H9 (cell line): ENCODE results near the gene TRPC4AP. TPM values are rescaled to one million over a fixed set of nuclear protein-coding genes. Genes with fewer than 3 reads are reported as not detected.

Source experiments
- DNase-seq: peaks from one replicate; pipeline ENCODE4 v3.0.0-alpha.2; 2017
- H2AFZ ChIP-seq: one replicate; pipeline ENCODE4 v1.6.1; 2013; ENCODE audit warnings: mild to moderate bottlenecking, low read length, control low read depth, moderate library complexity
- H2AK5ac ChIP-seq: 2 replicates; pipeline ENCODE4 v1.6.1; 2013; ENCODE audit warnings: low read length, control low read depth, mixed read lengths; ENCODE audit not compliant: insufficient read length
- H2BK120ac ChIP-seq: one replicate; pipeline ENCODE4 v1.6.1; 2013; ENCODE audit warnings: low read depth, mild to moderate bottlenecking, low read length, control low read depth, inconsistent platforms; ENCODE audit not compliant: poor library complexity, severe bottlenecking
- H2BK12ac ChIP-seq: 2 replicates; pipeline ENCODE4 v1.6.1; 2013; ENCODE audit warnings: low read length, control low read depth, mixed read lengths, low read depth; ENCODE audit not compliant: insufficient read length
- H2BK15ac ChIP-seq: 2 replicates; pipeline ENCODE4 v1.6.1; 2013; ENCODE audit warnings: low read depth, low read length, control low read depth
- H2BK20ac ChIP-seq: one replicate; pipeline ENCODE4 v1.6.1; 2013; ENCODE audit warnings: low read depth, mild to moderate bottlenecking, low read length, control low read depth, inconsistent platforms; ENCODE audit not compliant: poor library complexity, severe bottlenecking
- H2BK5ac ChIP-seq: 2 replicates; pipeline ENCODE4 v1.6.1; 2013; ENCODE audit warnings: low read length, control low read depth, mixed read lengths; ENCODE audit not compliant: insufficient read length
- H3K14ac ChIP-seq: 2 replicates; pipeline ENCODE4 v1.6.1; 2013; ENCODE audit warnings: low read length, control low read depth; ENCODE audit not compliant: insufficient read depth
- H3K18ac ChIP-seq: 2 replicates; pipeline ENCODE4 v1.6.1; 2013; ENCODE audit warnings: low read depth, mild to moderate bottlenecking, mixed read lengths, low read length, control low read depth; ENCODE audit not compliant: insufficient read length
- H3K23ac ChIP-seq: 2 replicates; pipeline ENCODE4 v1.6.1; 2013; ENCODE audit warnings: low read length, control low read depth, mixed read lengths, low read depth; ENCODE audit not compliant: insufficient read length
- H3K23me2 ChIP-seq: 2 replicates; pipeline ENCODE4 v1.6.1; 2013; ENCODE audit warnings: low read depth, mild to moderate bottlenecking, mixed read lengths, low read length, control low read depth; ENCODE audit not compliant: insufficient read length, poor library complexity, severe bottlenecking
- H3K27ac ChIP-seq: 2 replicates; pipeline ENCODE4 v1.5.1; 2013; ENCODE audit warnings: low read length, control low read depth, mixed read lengths, low read depth; ENCODE audit not compliant: insufficient read length
- H3K27me3 ChIP-seq: 2 replicates; pipeline ENCODE4 v1.6.1; 2013; ENCODE audit warnings: low read length, control low read depth, inconsistent platforms; ENCODE audit not compliant: insufficient read depth
- H3K4ac ChIP-seq: 2 replicates; pipeline ENCODE4 v1.6.1; 2013; ENCODE audit warnings: low read depth, mild to moderate bottlenecking, control low read depth, inconsistent platforms, low read length, moderate library complexity
- H3K4me1 ChIP-seq: 2 replicates; pipeline ENCODE4 v1.6.1; 2013; ENCODE audit warnings: low read length, control low read depth, inconsistent platforms; ENCODE audit not compliant: insufficient read depth
- H3K4me2 ChIP-seq: 2 replicates; pipeline ENCODE4 v1.6.1; 2013; ENCODE audit warnings: low read length, control low read depth, mixed read lengths; ENCODE audit not compliant: insufficient read length, insufficient read depth
- H3K56ac ChIP-seq: 2 replicates; pipeline ENCODE4 v1.6.1; 2013; ENCODE audit warnings: low read depth, mild to moderate bottlenecking, mixed read lengths, low read length, control low read depth; ENCODE audit not compliant: insufficient read length
- H3K79me1 ChIP-seq: 2 replicates; pipeline ENCODE4 v1.6.1; 2013; ENCODE audit warnings: low read depth, mild to moderate bottlenecking, moderate library complexity, low read length, control low read depth, inconsistent platforms; ENCODE audit not compliant: insufficient read depth, poor library complexity, severe bottlenecking
- H3K79me2 ChIP-seq: 2 replicates; pipeline ENCODE4 v1.6.1; 2013; ENCODE audit warnings: low read length, control low read depth, inconsistent platforms; ENCODE audit not compliant: insufficient read depth
- H3K9ac ChIP-seq: 2 replicates; pipeline ENCODE4 v1.6.1; 2013; ENCODE audit warnings: low read length, control low read depth, mixed read lengths; ENCODE audit not compliant: insufficient read length; ENCODE audit errors: extremely low read depth
- H3K9me3 ChIP-seq: one replicate; pipeline ENCODE4 v1.6.1; 2013; ENCODE audit warnings: low read depth, low read length, inconsistent platforms; ENCODE audit not compliant: control insufficient read depth
- H3T11ph ChIP-seq: one replicate; pipeline ENCODE4 v1.6.1; 2013; ENCODE audit warnings: mild to moderate bottlenecking, low read length, control low read depth, inconsistent platforms
- H4K20me1 ChIP-seq: one replicate; pipeline ENCODE4 v1.6.1; 2013; ENCODE audit not compliant: control insufficient read depth, insufficient read length, insufficient read depth
- H4K5ac ChIP-seq: 2 replicates; pipeline ENCODE4 v1.6.1; 2013; ENCODE audit warnings: low read depth, mild to moderate bottlenecking, mixed read lengths, low read length, control low read depth; ENCODE audit not compliant: insufficient read length
- H4K8ac ChIP-seq: replicated peaks from 2 replicates; pipeline ENCODE4 v1.6.1; 2013; ENCODE audit warnings: low read length, control low read depth, mixed read lengths, low read depth; ENCODE audit not compliant: insufficient read length
- H4K91ac ChIP-seq: 2 replicates; pipeline ENCODE4 v1.6.1; 2013; ENCODE audit warnings: low read depth, mild to moderate bottlenecking, moderate library complexity, mixed read lengths, low read length, control low read depth; ENCODE audit not compliant: insufficient read length
- H3K27ac Mint-ChIP-seq, 3 experiments: 2 replicates in 2 of 3; 3 replicates in 1 of 3; pipeline ENCODE4 v1.8.0; 2020 to 2021; ENCODE audit warnings: mixed read lengths in 3 of 3, mild to moderate bottlenecking in 1 of 3, moderate library complexity in 1 of 3
- H3K27me3 Mint-ChIP-seq: 2 replicates; pipeline ENCODE4 v1.8.0; 2021; ENCODE audit warnings: low read depth, mild to moderate bottlenecking, moderate library complexity, mixed read lengths
- H3K36me3 Mint-ChIP-seq, 3 experiments: 2 replicates in 2 of 3; 3 replicates in 1 of 3; pipeline ENCODE4 v1.8.0; 2020 to 2021; ENCODE audit warnings: low read depth in 3 of 3, mixed read lengths in 3 of 3; ENCODE audit not compliant: insufficient read depth in 1 of 3
- H3K4me1 Mint-ChIP-seq, 2 experiments: 2 replicates each; pipeline ENCODE4 v1.8.0; 2020; ENCODE audit warnings: mixed read lengths in 2 of 2
- H3K4me3 Mint-ChIP-seq, 2 experiments: 2 replicates in 1 of 2; 3 replicates in 1 of 2; pipeline ENCODE4 v1.8.0; 2020 to 2021; ENCODE audit warnings: mild to moderate bottlenecking in 2 of 2, mixed read lengths in 2 of 2, moderate library complexity in 1 of 2
- H3K9me3 Mint-ChIP-seq, 2 experiments: 2 replicates in 1 of 2; 3 replicates in 1 of 2; pipeline ENCODE4 v1.8.0; 2020; ENCODE audit warnings: mild to moderate bottlenecking in 2 of 2, mixed read lengths in 2 of 2, moderate library complexity in 1 of 2
- WGBS: extraction: QIAGEN DNeasy Blood & Tissue Kit; methylation state at CpG from one replicate; pipeline ENCODE4 v1.1.7; 2013; ENCODE audit warnings: missing lambda C conversion rate, low lambda C conversion rate, mixed read lengths; ENCODE audit not compliant: insufficient read length; ENCODE audit errors: extremely low coverage; 5-methylcytosine and 5-hydroxymethylcytosine counted together
- total RNA-seq: library from RNA; stranded (reverse); gene quantifications from 2 replicates; pipeline ENCODE4 v1.2.1, GENCODE V29; 2021
- TF ChIP-seq, protein P1 (sequence below): fragments of 200-600 bp; sonication (generic); conservative IDR thresholded peaks from 3 replicates; pipeline ENCODE4 v1.8.0; 2021; ENCODE audit warnings: antibody characterized with exemption, mild to moderate bottlenecking

TRPC4AP gene
- total RNA-seq, 1 experiment from 2014 or later, result 93.9 TPM

GRCh38 chr20:35001596-35002362 lies 90.8 kb downstream of the TRPC4AP start:
- no peak overlapping the region for H3K23ac ChIP-seq
- H3K27ac Mint-ChIP-seq, result peak overlapping the region in 1 of 3 experiments; percentile 81; a peak in 3 of 7 replicates

More at GRCh38 chr20:35001596-35002362, 90.8 kb downstream of the TRPC4AP start:
- Histone ChIP-seq H3K56ac (no peak overlapping the region), H2BK15ac (no peak overlapping the region), H2BK20ac (no peak overlapping the region), H2AFZ (no peak overlapping the region), H4K20me1 (no peaks in the 10 kb centered on the region), H4K8ac (no peak overlapping the region), H3K18ac (no peak overlapping the region), H2BK120ac (no peak overlapping the region), H3K4ac (no peak overlapping the region), H3K14ac (no peak overlapping the region), H2BK5ac (no peak overlapping the region), H3K79me2 (no peaks in the 10 kb centered on the region), H2AK5ac (no peak overlapping the region), H4K91ac (no peak overlapping the region), H3K9me3 (no peaks in the 10 kb centered on the region), H3K4me2 (no peak overlapping the region), H3K27me3 (no peaks in the 10 kb centered on the region), H3K23me2 (no peaks in the 10 kb centered on the region), H3K79me1 (no peaks in the 10 kb centered on the region), H3K4me1 (no peaks in the 10 kb centered on the region), H3K9ac (no peak overlapping the region), H3K27ac (no peak overlapping the region), H2BK12ac (no peak overlapping the region), H4K5ac (no peak overlapping the region), H3T11ph (no peak overlapping the region)
- Mint-ChIP-seq H3K27me3 (no peaks in the 10 kb centered on the region; the same call in 1 of the 2 replicates), H3K4me3 (peak overlapping the region in 1 of 2 experiments; percentile 17; a peak in 2 of 5 replicates), H3K4me1 (peaks cover 7 to 11% of the 10 kb centered on the region in 2 experiments), H3K9me3 (no peaks in the 10 kb centered on the region; a peak in 1 of 5 replicates), H3K36me3 (peaks cover 26 to 88% (median 75%) of the 10 kb centered on the region in 3 experiments)
- no CpG with 5 or more reads among the region's 15 CpGs for WGBS
- TF ChIP-seq, protein P1, sequence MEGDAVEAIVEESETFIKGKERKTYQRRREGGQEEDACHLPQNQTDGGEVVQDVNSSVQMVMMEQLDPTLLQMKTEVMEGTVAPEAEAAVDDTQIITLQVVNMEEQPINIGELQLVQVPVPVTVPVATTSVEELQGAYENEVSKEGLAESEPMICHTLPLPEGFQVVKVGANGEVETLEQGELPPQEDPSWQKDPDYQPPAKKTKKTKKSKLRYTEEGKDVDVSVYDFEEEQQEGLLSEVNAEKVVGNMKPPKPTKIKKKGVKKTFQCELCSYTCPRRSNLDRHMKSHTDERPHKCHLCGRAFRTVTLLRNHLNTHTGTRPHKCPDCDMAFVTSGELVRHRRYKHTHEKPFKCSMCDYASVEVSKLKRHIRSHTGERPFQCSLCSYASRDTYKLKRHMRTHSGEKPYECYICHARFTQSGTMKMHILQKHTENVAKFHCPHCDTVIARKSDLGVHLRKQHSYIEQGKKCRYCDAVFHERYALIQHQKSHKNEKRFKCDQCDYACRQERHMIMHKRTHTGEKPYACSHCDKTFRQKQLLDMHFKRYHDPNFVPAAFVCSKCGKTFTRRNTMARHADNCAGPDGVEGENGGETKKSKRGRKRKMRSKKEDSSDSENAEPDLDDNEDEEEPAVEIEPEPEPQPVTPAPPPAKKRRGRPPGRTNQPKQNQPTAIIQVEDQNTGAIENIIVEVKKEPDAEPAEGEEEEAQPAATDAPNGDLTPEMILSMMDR, result peak; percentile 60
- DNase-seq, result no peak
